ENCODE measurements around the gene TMEM63B. TPM values are rescaled to one million over a fixed set of nuclear protein-coding genes. Genes with fewer than 3 reads are reported as not detected.

The TMEM63B gene
- total RNA-seq, 3 donors from 2014 or later = 57.0 to 108 (median 79.6) TPM

- intact Hi-C loops (cut with DNase I, micrococcal nuclease) = no loop called here
- peaks cover 14% of the 10 kb centered on the region for H3K4me1 ChIP-seq (ENCODE audit: low read depth)
- H3K9me3 ChIP-seq = no peaks in the 10 kb centered on the region
- ATAC-seq (no peak), DNase-seq (no peak)
- H3K4me3 ChIP-seq = no peak overlapping the region
- no peaks in the 10 kb centered on the region for H3K36me3 ChIP-seq (ENCODE audit: low read depth)
- TF ChIP-seq, protein P1, sequence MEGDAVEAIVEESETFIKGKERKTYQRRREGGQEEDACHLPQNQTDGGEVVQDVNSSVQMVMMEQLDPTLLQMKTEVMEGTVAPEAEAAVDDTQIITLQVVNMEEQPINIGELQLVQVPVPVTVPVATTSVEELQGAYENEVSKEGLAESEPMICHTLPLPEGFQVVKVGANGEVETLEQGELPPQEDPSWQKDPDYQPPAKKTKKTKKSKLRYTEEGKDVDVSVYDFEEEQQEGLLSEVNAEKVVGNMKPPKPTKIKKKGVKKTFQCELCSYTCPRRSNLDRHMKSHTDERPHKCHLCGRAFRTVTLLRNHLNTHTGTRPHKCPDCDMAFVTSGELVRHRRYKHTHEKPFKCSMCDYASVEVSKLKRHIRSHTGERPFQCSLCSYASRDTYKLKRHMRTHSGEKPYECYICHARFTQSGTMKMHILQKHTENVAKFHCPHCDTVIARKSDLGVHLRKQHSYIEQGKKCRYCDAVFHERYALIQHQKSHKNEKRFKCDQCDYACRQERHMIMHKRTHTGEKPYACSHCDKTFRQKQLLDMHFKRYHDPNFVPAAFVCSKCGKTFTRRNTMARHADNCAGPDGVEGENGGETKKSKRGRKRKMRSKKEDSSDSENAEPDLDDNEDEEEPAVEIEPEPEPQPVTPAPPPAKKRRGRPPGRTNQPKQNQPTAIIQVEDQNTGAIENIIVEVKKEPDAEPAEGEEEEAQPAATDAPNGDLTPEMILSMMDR (IDR thresholded peaks at IDR 0.05) = no peak
Measured at GRCh38 chr6:44080561-44081521, 46.5 kb upstream of the TMEM63B start.

DNA sequence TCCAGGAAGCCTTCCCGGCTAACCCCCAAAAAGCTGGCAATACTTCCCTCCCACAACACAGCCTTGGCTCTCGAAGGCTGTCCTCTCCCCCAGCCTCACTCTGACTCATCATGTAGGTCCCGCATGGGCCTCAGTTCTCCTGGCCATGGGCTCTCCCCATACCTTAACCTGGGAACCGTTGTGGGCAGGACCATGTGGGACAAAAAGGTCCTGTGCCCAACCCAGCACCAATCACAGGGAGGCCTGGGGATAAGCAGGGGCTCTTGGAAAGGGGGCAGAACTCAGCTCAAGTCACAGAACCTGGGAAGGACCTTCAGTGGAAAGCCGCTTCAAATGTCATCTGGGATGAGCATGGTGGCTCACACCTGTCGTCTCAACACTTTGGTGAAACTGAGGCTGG lies 45.6 kb upstream of the TMEM63B start:
- Histone ChIP-seq H3K9me3 (no peaks in the 10 kb centered on the region), H3K4me3 (no peak overlapping the region), H3K36me3 (ENCODE audit: low read depth) (no peaks in the 10 kb centered on the region), H3K4me1 (ENCODE audit: low read depth) (peaks cover 9% of the 10 kb centered on the region)
- DNase-seq (no peak), ATAC-seq (no peak)
- intact Hi-C loops (cut with DNase I, micrococcal nuclease) = no loop called here
- TF ChIP-seq, protein P1 (IDR thresholded peaks at IDR 0.05) = no peak

DNA sequence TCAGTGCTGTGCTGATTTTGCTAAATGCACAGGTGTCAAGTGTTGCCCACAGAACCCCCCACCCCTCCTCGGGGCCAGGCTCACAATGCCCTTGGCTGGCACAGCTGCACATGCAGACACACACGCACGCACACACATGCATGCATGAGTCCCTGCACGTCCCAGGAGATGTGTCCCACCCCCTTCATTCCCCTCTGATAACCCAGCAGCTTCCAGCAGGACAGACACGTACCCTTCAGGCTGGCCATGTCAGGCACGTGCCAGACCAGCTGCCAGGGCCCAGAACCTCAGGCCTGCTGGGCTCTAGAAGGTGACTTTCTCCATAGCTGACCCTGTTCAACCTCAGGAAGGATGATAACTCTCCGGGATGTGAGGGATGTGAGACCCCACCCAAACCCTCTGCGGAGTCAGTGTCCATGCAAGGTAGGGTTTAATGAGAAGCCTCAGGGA lies 44.5 kb upstream of the TMEM63B start:
- no peak overlapping the region for H3K4me3 ChIP-seq
- H3K4me1 ChIP-seq (ENCODE audit: low read depth) = peaks cover 3% of the 10 kb centered on the region
- intact Hi-C loops (cut with DNase I, micrococcal nuclease) = no loop called here
- ATAC-seq (no peak), DNase-seq (no peak)
- TF ChIP-seq, protein P1 (IDR thresholded peaks at IDR 0.05) = no peak
- H3K9me3 ChIP-seq = no peaks in the 10 kb centered on the region
- no peaks in the 10 kb centered on the region for H3K36me3 ChIP-seq (ENCODE audit: low read depth)

- Histone ChIP-seq H3K36me3 (ENCODE audit: low read depth) (no peaks in the 10 kb centered on the region), H3K9me3 (no peaks in the 10 kb centered on the region), H3K4me3 (no peak overlapping the region), H3K4me1 (ENCODE audit: low read depth) (no peaks in the 10 kb centered on the region)
- TF ChIP-seq, protein P1 (IDR thresholded peaks at IDR 0.05) = no peak
- ATAC-seq (no peak), DNase-seq (peak in 1 of 3 donors; percentile 16)
- intact Hi-C loops (cut with DNase I, micrococcal nuclease) = no loop called here
Measured at GRCh38 chr6:44084231-44085014, 42.9 kb upstream of the TMEM63B start.

DNA sequence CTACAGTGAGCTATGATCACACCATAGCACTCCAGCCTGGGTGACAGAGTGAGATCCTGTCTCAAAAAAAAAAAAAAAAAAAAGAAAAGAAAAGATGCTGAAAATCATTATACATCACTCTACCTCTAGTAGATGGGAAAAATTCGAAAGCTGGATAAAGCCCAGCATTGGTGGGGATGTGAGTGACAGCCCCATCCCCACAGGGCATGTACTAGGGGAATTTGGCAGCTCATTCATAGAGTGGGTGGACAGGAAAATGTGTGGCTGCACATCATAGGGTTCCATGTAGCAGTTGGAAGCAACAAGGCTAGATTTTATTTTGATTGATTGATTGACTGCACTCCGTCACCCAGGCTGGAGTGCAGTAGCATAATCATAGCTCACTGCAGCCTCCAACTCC lies 42.1 kb upstream of the TMEM63B start:
- Histone ChIP-seq H3K9me3 (no peaks in the 10 kb centered on the region), H3K36me3 (ENCODE audit: low read depth) (no peaks in the 10 kb centered on the region), H3K4me3 (no peak overlapping the region), H3K4me1 (ENCODE audit: low read depth) (no peaks in the 10 kb centered on the region)
- ATAC-seq (no peak), DNase-seq (no peak)
- intact Hi-C loops (cut with DNase I, micrococcal nuclease) = no loop called here
- TF ChIP-seq, protein P1 (IDR thresholded peaks at IDR 0.05) = no peak
